H1 (cell line): Measurements from ENCODE around the gene GRID1. TPM values are rescaled to one million over a fixed set of nuclear protein-coding genes. Genes with fewer than 3 reads are reported as not detected.

Source experiments
- CHD2 ChIP-seq: IDR thresholded peaks from 2 replicates; pipeline ENCODE4 v1.6.1; 2012; ENCODE audit warnings: low read length, improper control_type of control experiment
- JUND ChIP-seq: IDR thresholded peaks from 2 replicates; pipeline ENCODE4 v1.6.1; 2011; ENCODE audit warnings: mild to moderate bottlenecking, improper control_type of control experiment, low read length
- NANOG ChIP-seq: IDR thresholded peaks from 2 replicates; pipeline ENCODE4 v1.6.1; 2011; ENCODE audit warnings: low read length, low read depth, mild to moderate bottlenecking, inconsistent platforms; ENCODE audit not compliant: insufficient read depth, poor library complexity, severe bottlenecking
- POLR2AphosphoS5 ChIP-seq: IDR thresholded peaks from 2 replicates; pipeline ENCODE4 v1.6.1; 2011; ENCODE audit warnings: low read depth, low read length
- SIRT6 ChIP-seq: IDR thresholded peaks from one replicate; pipeline ENCODE4 v1.7.1; 2012; ENCODE audit warnings: low read length, inconsistent platforms
- TCF12 ChIP-seq: IDR thresholded peaks from 2 replicates; pipeline ENCODE4 v1.6.1; 2011; ENCODE audit warnings: low read depth, mild to moderate bottlenecking, low read length
- TEAD4 ChIP-seq: IDR thresholded peaks from 2 replicates; pipeline ENCODE4 v1.6.1; 2012; ENCODE audit warnings: low read depth, low read length, inconsistent platforms, mixed read lengths
- polyA plus RNA-seq, 7 experiments: library from polyadenylated mRNA; depleted of rRNA in 3 of 7; stranded (reverse) in 5 of 7; unstranded in 2 of 7; fragments of >200 nt in 5 of 7; fragments of 200-250 nt in 2 of 7; gene quantifications; 1 replicate in 5 of 7; 2 replicates in 1 of 7; 4 replicates in 1 of 7; pipeline versions ENCODE4 v1.2.1 to v1.2.3, GENCODE V29; 2011 to 2013; ENCODE audit warnings: missing spikeins in 2 of 7, mixed read lengths in 2 of 7
- total RNA-seq: library from RNA; stranded (reverse); fragmentation: NEBNext Ultra II Directional; extraction: Animal tissue kit (Norgen Biotek cat#: 25700); gene quantifications from 2 replicates; pipeline ENCODE4 v1.2.1, GENCODE V29; 2021
- TF ChIP-seq, protein P1 (sequence below): fragments of 300-600 bp; sonication (generic); IDR thresholded peaks from 2 replicates; pipeline ENCODE4 v1.7.1; 2012; ENCODE audit warnings: low read length, moderate library complexity, mild to moderate bottlenecking, inconsistent platforms; ENCODE audit not compliant: insufficient replicate concordance
- TF ChIP-seq, protein P2 (sequence below): IDR thresholded peaks from 2 replicates; pipeline ENCODE4 v1.6.1; 2012; ENCODE audit warnings: inconsistent platforms

GRID1 gene
- total and polyA plus RNA-seq, 2 of the 8 experiments (the other 6 are each of a cell fraction or from before 2014, with no cell fraction given): 0.22 to 0.30 TPM

DNA sequence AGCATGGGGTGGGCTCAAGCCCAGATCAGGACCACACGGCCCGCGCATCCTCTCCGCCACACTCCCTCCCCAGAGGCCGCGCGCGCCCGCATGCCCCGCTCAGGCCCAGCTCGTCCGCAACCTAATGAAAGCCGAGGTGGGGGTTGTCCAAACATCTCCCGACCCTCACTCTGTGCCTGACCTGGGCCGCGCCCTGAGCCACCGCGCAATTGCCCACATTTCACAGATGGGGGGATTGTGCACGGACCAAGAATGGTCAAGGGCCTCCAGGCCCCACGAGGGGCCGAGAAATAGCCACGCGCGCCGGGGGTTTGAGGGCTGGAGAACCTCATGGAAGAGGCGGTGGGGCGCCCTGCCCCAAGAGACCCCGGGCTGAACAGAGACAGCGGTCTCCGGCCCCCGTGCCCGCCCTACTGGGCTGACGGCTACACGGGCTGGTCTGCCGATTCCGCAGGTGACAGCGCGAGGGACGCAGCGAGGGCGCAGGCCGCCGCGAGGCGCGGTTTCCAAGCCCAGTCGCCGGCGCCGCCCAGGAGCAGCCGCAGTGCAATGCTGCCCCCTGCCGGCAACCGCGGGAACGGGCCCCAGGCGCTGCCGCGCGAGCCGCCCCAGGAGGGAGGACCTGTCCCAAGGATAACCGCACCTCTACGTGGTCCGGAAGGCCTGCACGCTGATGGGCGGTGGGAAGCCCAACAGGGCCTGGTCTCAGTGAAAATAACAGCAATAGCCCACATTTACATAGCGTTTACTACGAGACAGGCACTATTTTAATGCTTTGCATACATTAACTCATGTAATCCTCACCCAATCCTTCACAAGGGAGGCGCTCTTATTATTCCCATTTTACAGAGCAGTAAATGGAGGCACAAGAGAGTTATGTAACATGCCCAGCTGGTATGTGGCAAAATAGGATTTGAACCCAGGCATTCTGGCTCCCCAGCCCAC, 10.5 kb upstream of the GRID1 start (continued):
- TF ChIP-seq, protein P1, sequence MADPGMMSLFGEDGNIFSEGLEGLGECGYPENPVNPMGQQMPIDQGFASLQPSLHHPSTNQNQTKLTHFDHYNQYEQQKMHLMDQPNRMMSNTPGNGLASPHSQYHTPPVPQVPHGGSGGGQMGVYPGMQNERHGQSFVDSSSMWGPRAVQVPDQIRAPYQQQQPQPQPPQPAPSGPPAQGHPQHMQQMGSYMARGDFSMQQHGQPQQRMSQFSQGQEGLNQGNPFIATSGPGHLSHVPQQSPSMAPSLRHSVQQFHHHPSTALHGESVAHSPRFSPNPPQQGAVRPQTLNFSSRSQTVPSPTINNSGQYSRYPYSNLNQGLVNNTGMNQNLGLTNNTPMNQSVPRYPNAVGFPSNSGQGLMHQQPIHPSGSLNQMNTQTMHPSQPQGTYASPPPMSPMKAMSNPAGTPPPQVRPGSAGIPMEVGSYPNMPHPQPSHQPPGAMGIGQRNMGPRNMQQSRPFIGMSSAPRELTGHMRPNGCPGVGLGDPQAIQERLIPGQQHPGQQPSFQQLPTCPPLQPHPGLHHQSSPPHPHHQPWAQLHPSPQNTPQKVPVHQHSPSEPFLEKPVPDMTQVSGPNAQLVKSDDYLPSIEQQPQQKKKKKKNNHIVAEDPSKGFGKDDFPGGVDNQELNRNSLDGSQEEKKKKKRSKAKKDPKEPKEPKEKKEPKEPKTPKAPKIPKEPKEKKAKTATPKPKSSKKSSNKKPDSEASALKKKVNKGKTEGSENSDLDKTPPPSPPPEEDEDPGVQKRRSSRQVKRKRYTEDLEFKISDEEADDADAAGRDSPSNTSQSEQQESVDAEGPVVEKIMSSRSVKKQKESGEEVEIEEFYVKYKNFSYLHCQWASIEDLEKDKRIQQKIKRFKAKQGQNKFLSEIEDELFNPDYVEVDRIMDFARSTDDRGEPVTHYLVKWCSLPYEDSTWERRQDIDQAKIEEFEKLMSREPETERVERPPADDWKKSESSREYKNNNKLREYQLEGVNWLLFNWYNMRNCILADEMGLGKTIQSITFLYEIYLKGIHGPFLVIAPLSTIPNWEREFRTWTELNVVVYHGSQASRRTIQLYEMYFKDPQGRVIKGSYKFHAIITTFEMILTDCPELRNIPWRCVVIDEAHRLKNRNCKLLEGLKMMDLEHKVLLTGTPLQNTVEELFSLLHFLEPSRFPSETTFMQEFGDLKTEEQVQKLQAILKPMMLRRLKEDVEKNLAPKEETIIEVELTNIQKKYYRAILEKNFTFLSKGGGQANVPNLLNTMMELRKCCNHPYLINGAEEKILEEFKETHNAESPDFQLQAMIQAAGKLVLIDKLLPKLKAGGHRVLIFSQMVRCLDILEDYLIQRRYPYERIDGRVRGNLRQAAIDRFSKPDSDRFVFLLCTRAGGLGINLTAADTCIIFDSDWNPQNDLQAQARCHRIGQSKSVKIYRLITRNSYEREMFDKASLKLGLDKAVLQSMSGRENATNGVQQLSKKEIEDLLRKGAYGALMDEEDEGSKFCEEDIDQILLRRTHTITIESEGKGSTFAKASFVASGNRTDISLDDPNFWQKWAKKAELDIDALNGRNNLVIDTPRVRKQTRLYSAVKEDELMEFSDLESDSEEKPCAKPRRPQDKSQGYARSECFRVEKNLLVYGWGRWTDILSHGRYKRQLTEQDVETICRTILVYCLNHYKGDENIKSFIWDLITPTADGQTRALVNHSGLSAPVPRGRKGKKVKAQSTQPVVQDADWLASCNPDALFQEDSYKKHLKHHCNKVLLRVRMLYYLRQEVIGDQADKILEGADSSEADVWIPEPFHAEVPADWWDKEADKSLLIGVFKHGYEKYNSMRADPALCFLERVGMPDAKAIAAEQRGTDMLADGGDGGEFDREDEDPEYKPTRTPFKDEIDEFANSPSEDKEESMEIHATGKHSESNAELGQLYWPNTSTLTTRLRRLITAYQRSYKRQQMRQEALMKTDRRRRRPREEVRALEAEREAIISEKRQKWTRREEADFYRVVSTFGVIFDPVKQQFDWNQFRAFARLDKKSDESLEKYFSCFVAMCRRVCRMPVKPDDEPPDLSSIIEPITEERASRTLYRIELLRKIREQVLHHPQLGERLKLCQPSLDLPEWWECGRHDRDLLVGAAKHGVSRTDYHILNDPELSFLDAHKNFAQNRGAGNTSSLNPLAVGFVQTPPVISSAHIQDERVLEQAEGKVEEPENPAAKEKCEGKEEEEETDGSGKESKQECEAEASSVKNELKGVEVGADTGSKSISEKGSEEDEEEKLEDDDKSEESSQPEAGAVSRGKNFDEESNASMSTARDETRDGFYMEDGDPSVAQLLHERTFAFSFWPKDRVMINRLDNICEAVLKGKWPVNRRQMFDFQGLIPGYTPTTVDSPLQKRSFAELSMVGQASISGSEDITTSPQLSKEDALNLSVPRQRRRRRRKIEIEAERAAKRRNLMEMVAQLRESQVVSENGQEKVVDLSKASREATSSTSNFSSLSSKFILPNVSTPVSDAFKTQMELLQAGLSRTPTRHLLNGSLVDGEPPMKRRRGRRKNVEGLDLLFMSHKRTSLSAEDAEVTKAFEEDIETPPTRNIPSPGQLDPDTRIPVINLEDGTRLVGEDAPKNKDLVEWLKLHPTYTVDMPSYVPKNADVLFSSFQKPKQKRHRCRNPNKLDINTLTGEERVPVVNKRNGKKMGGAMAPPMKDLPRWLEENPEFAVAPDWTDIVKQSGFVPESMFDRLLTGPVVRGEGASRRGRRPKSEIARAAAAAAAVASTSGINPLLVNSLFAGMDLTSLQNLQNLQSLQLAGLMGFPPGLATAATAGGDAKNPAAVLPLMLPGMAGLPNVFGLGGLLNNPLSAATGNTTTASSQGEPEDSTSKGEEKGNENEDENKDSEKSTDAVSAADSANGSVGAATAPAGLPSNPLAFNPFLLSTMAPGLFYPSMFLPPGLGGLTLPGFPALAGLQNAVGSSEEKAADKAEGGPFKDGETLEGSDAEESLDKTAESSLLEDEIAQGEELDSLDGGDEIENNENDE: no peak
- TF ChIP-seq SIRT6 (no peak), POLR2AphosphoS5 (no peak), JUND (peak; percentile 45; the same call in 1 of the 2 replicates), CHD2 (no peak), TEAD4 (no peak), NANOG (no peak), TCF12 (0 out of 2 replicates have a peak, but pooled peaks have one; percentile 20)
- TF ChIP-seq, protein P2, sequence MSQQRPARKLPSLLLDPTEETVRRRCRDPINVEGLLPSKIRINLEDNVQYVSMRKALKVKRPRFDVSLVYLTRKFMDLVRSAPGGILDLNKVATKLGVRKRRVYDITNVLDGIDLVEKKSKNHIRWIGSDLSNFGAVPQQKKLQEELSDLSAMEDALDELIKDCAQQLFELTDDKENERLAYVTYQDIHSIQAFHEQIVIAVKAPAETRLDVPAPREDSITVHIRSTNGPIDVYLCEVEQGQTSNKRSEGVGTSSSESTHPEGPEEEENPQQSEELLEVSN: peak; percentile 74; the same call in 1 of the 2 replicates
